Keratinocyte (primary cell): ENCODE results near the gene LPCAT1. TPM values are rescaled to one million over a fixed set of nuclear protein-coding genes. Genes with fewer than 3 reads are reported as not detected.

Experiments
- DNase-seq: peaks from one replicate; pipeline ENCODE4 v3.0.0-alpha.2; 2011; ENCODE audit warnings: low read depth, missing footprints, low spot score
- FAIRE-seq: peaks from 2 replicates; lab custom pipeline; 2011; peaks lifted over from hg19 to GRCh38; lab: Jason Lieb, UNC
- H2AFZ ChIP-seq: 2 replicates; pipeline ENCODE4 v1.6.0; 2012; ENCODE audit warnings: low read length, control low read depth, inconsistent platforms; ENCODE audit not compliant: control insufficient read depth
- H3K27ac ChIP-seq: 2 replicates; pipeline ENCODE4 v1.5.1; 2011; ENCODE audit warnings: low read length; ENCODE audit not compliant: control insufficient read depth, insufficient read depth
- H3K27me3 ChIP-seq: 3 replicates; pipeline ENCODE4 v1.6.0; 2011; ENCODE audit warnings: low read length; ENCODE audit not compliant: control insufficient read depth, insufficient read depth; ENCODE audit errors: extremely low read depth
- H3K36me3 ChIP-seq, 2 experiments: 2 replicates in 1 of 2; 3 replicates in 1 of 2; pipeline ENCODE4 v1.5.1; 2011; ENCODE audit warnings: low read length in 2 of 2, mild to moderate bottlenecking in 1 of 2; ENCODE audit not compliant: control insufficient read depth in 2 of 2, insufficient read depth in 2 of 2; ENCODE audit errors: extremely low read depth in 1 of 2
- H3K4me1 ChIP-seq: 3 replicates; pipeline ENCODE4 v1.5.1; 2011; ENCODE audit warnings: low read length; ENCODE audit not compliant: control insufficient read depth, insufficient read depth; ENCODE audit errors: extremely low read depth
- H3K4me2 ChIP-seq: 3 replicates; pipeline ENCODE4 v1.6.0; 2011; ENCODE audit warnings: low read depth, low read length; ENCODE audit not compliant: control insufficient read depth, insufficient read depth; ENCODE audit errors: extremely low read depth
- H3K4me3 ChIP-seq, 3 experiments: fragments of 200-600 bp in 1 of 3; sonication (generic) in 1 of 3; 2 replicates in 2 of 3; 3 replicates in 1 of 3; pipeline ENCODE4 v1.5.1; 2011 to 2016; ENCODE audit warnings: low read length in 3 of 3, mild to moderate bottlenecking in 3 of 3, control low read depth in 2 of 3, inconsistent platforms in 1 of 3, low read depth in 1 of 3, mixed read lengths in 1 of 3, mixed run types in 1 of 3, moderate library complexity in 1 of 3; ENCODE audit not compliant: control insufficient read depth in 2 of 3, insufficient read depth in 2 of 3; ENCODE audit errors: extremely low read depth in 1 of 3
- H3K79me2 ChIP-seq: 2 replicates; pipeline ENCODE4 v1.6.0; 2012; ENCODE audit warnings: low read length; ENCODE audit not compliant: control insufficient read depth, insufficient read depth
- H3K9ac ChIP-seq: 3 replicates; pipeline ENCODE4 v1.6.0; 2011; ENCODE audit warnings: low read length; ENCODE audit not compliant: control insufficient read depth, insufficient read depth; ENCODE audit errors: extremely low read depth
- H3K9me1 ChIP-seq: 3 replicates; pipeline ENCODE4 v1.6.0; 2011; ENCODE audit warnings: low read length; ENCODE audit not compliant: control insufficient read depth, insufficient read depth; ENCODE audit errors: extremely low read depth
- H3K9me3 ChIP-seq: 2 replicates; pipeline ENCODE4 v1.5.1; 2012; ENCODE audit warnings: low read depth, low read length; ENCODE audit not compliant: control insufficient read depth
- H4K20me1 ChIP-seq: 3 replicates; pipeline ENCODE4 v1.6.0; 2011; ENCODE audit warnings: low read length; ENCODE audit not compliant: control insufficient read depth, insufficient read depth; ENCODE audit errors: extremely low read depth
- CTCF ChIP-seq, 3 experiments: IDR thresholded peaks in 1 of 3; conservative IDR thresholded peaks in 1 of 3; optimal IDR thresholded peaks in 1 of 3; 2 replicates in 2 of 3; 3 replicates in 1 of 3; pipeline versions ENCODE3 to v1.5.1; 2011; ENCODE audit warnings: low read length in 3 of 3, mild to moderate bottlenecking in 3 of 3, moderate library complexity in 2 of 3, control low read depth in 1 of 3, inconsistent platforms in 1 of 3; ENCODE audit not compliant: insufficient read depth in 2 of 3; ENCODE audit errors: extremely low read depth in 1 of 3
- EZH2 ChIP-seq: IDR thresholded peaks from one replicate; pipeline ENCODE4 v1.6.1; 2012; ENCODE audit warnings: inconsistent platforms, mild to moderate bottlenecking, low read length, moderate library complexity
- dilution Hi-C: fragments of 300-500 bp; cut with MboI; formaldehyde crosslinking; loops from one replicate; pipeline ENCODE4 v1.7.0; 2020; ENCODE audit warnings: low sequenced_read_pairs; ENCODE audit not compliant: extremely low pct_ligation_motif_present
- polyA plus RNA-seq, 5 experiments: library from polyadenylated mRNA; depleted of rRNA in 3 of 5; stranded (reverse) in 3 of 5; stranded (forward) in 1 of 5; unstranded in 1 of 5; fragments of >200 nt; gene quantifications; 1 replicate in 1 of 5; 2 replicates in 3 of 5; 3 replicates in 1 of 5; pipeline versions ENCODE4 v1.2.1 to v1.2.3, GENCODE V29; 2011 to 2012; ENCODE audit warnings: missing spikeins in 2 of 5, low read depth in 1 of 5, low replicate concordance in 1 of 5

LPCAT1 gene
- polyA plus RNA-seq, 1 donor (not counting 4 experiments of a cell fraction or from before 2014, with no cell fraction given) = 32.9 TPM

- Histone ChIP-seq H3K79me2 (no peaks in the 10 kb centered on the region), H3K9me3 (no peaks in the 10 kb centered on the region), H3K4me1 (peaks cover 2% of the 10 kb centered on the region), H3K4me2 (no peak overlapping the region), H3K4me3 (no peak overlapping the region), H3K9me1 (no peaks in the 10 kb centered on the region), H2AFZ (no peak overlapping the region), H3K9ac (no peak overlapping the region), H3K27me3 (peaks cover 6% of the 10 kb centered on the region), H3K36me3 (no peaks in the 10 kb centered on the region), H3K27ac (no peak overlapping the region), H4K20me1 (no peaks in the 10 kb centered on the region)
- TF ChIP-seq EZH2 (no peak), CTCF (optimal IDR thresholded peaks at IDR 0.05 in 1 of 3, IDR thresholded peaks at IDR 0.05 in 1 of 3, conservative IDR thresholded peaks at IDR 0.05 in 1 of 3; ENCODE audit: extremely low read depth in 1 of 3, insufficient read depth in 2 of 3, low read length in 3 of 3) (no peak)
- dilution Hi-C loops = no loop called here
- DNase-seq = no peak
- FAIRE-seq = no peak
Measured at GRCh38 chr5:1545126-1545804, 21.5 kb upstream of the LPCAT1 start.

GRCh38 chr5:1544294-1544961, 20.7 kb upstream of the LPCAT1 start:
- FAIRE-seq (no peak), DNase-seq (no peak)
- dilution Hi-C loops = no loop called here
- no peaks in the 10 kb centered on the region for H3K27me3 ChIP-seq
- H4K20me1 ChIP-seq = no peaks in the 10 kb centered on the region
- no peaks in the 10 kb centered on the region for H3K79me2 ChIP-seq
- no peaks in the 10 kb centered on the region for H3K9me3 ChIP-seq
- peaks cover 2% of the 10 kb centered on the region for H3K4me1 ChIP-seq
- H2AFZ ChIP-seq = no peak overlapping the region
- no peak for TF ChIP-seq CTCF (optimal IDR thresholded peaks at IDR 0.05 in 1 of 3, IDR thresholded peaks at IDR 0.05 in 1 of 3, conservative IDR thresholded peaks at IDR 0.05 in 1 of 3; ENCODE audit: extremely low read depth in 1 of 3, insufficient read depth in 2 of 3, low read length in 3 of 3)
- TF ChIP-seq EZH2 = no peak
- no peak overlapping the region for H3K9ac ChIP-seq
- no peaks in the 10 kb centered on the region for H3K36me3 ChIP-seq
- no peak overlapping the region for H3K4me3 ChIP-seq
- no peak overlapping the region for H3K4me2 ChIP-seq
- no peaks in the 10 kb centered on the region for H3K9me1 ChIP-seq
- no peak overlapping the region for H3K27ac ChIP-seq
